CD4-positive, alpha-beta T cell (primary cell): ENCODE data around the gene KCNS1. TPM values are rescaled to one million over a fixed set of nuclear protein-coding genes. Genes with fewer than 3 reads are reported as not detected.

ENCODE experiments used
- ATAC-seq: fragments of 200-7000 bp; cut with Tn5 transposase; one replicate; pipeline ENCODE4 v1.10.0; 2022; ENCODE audit warnings: mild to moderate bottlenecking; ENCODE audit not compliant: poor library complexity
- CTCF ChIA-PET: fragments of 350-600 bp; sonication (Branson Sonifier 250); formaldehyde crosslinking; loops from one replicate; lab custom pipeline; 2021; ENCODE audit warnings: antibody characterized with exemption, inconsistent platforms; lab: Charles Lee
- POLR2A ChIA-PET: fragments of 350-600 bp; sonication (Branson Sonifier 250); formaldehyde crosslinking; loops from one replicate; lab custom pipeline; 2021; ENCODE audit warnings: antibody characterized with exemption, inconsistent platforms; lab: Charles Lee
- DNase-seq, 14 experiments: peaks; one replicate each; pipeline ENCODE4 v3.0.0-alpha.2; 2013 to 2020; ENCODE audit warnings: mixed read lengths in 2 of 14
- H3K27ac ChIP-seq, 2 donors: one replicate each; pipeline versions ENCODE4 v1.5.1 to v1.7.0; 2013; ENCODE audit warnings: low read length in 2 of 2, low read depth in 1 of 2, mild to moderate bottlenecking in 1 of 2
- H3K27me3 ChIP-seq, 2 experiments: 1 replicate in 1 of 2; 2 replicates in 1 of 2; pipeline versions ENCODE4 v1.6.1 to v1.7.0; 2013; ENCODE audit warnings: low read length in 2 of 2, control low read depth in 1 of 2, mild to moderate bottlenecking in 1 of 2, moderate library complexity in 1 of 2; ENCODE audit not compliant: insufficient read depth in 2 of 2, control insufficient read depth in 1 of 2
- H3K36me3 ChIP-seq: one replicate; pipeline ENCODE4 v1.6.1; 2013; ENCODE audit warnings: low read length, control low read depth; ENCODE audit not compliant: insufficient read depth
- H3K4me1 ChIP-seq: one replicate; pipeline ENCODE4 v1.6.1; 2013; ENCODE audit warnings: low read length, control low read depth; ENCODE audit not compliant: insufficient read depth
- H3K4me3 ChIP-seq: one replicate; pipeline ENCODE4 v1.5.1; 2013; ENCODE audit warnings: mild to moderate bottlenecking, low read length, moderate library complexity
- H3K9me3 ChIP-seq, 2 experiments: 1 replicate in 1 of 2; 2 replicates in 1 of 2; pipeline versions ENCODE4 v1.6.1 to v1.7.0; 2013; ENCODE audit warnings: low read length in 2 of 2, mild to moderate bottlenecking in 2 of 2, control low read depth in 1 of 2, moderate library complexity in 1 of 2; ENCODE audit not compliant: control insufficient read depth in 1 of 2, insufficient read depth in 1 of 2
- H3K27ac Mint-ChIP-seq: one replicate; pipeline ENCODE4 v1.8.0; 2020; ENCODE audit warnings: mixed read lengths
- H3K27me3 Mint-ChIP-seq: one replicate; pipeline ENCODE4 v1.8.0; 2021; ENCODE audit warnings: mixed read lengths
- H3K36me3 Mint-ChIP-seq: one replicate; pipeline ENCODE4 v1.8.0; 2021; ENCODE audit warnings: low read depth, mixed read lengths
- H3K4me1 Mint-ChIP-seq: one replicate; pipeline ENCODE4 v1.8.0; 2021; ENCODE audit warnings: low read depth, mixed read lengths
- H3K4me3 Mint-ChIP-seq: one replicate; pipeline ENCODE4 v1.8.0; 2020; ENCODE audit warnings: mild to moderate bottlenecking, mixed read lengths
- H3K9me3 Mint-ChIP-seq: one replicate; pipeline ENCODE4 v1.8.0; 2020; ENCODE audit warnings: mixed read lengths
- CTCF ChIP-seq: fragments of 200-600 bp; IDR thresholded peaks from one replicate; pipeline ENCODE4 v1.8.0; 2022; ENCODE audit warnings: antibody characterized with exemption, mild to moderate bottlenecking
- intact Hi-C, 2 experiments: fragments of 100-400 bp; cut with DNase I in 1 of 2; cut with micrococcal nuclease in 1 of 2; formaldehyde crosslinking; loops; one replicate each; pipeline versions ENCODE4 v1.15.1 to v1.9.0; 2023 to 2025; cut with DNase I, micrococcal nuclease
- total RNA-seq, 174 experiments: library from RNA in 2 of 174; stranded (reverse) in 2 of 174; gene quantifications; one replicate each; pipeline ENCODE4 v1.2.3 and lab custom pipeline; 2021 to 2026

The KCNS1 gene
- total RNA-seq, 2 experiments from 2014 or later: not detected

GRCh38 chr20:45073221-45073620 lies 27.7 kb downstream of the KCNS1 start:
- ChIA-PET CTCF (interaction anchor here (1.3 kb wide), 1 partner anchor 25 kb away, joined by 3 read pairs; no protein-coding TSS in a partner anchor), POLR2A (no interaction called here)
- no peaks in the 10 kb centered on the region for H3K9me3 Mint-ChIP-seq
- no peaks in the 10 kb centered on the region for H3K27me3 Mint-ChIP-seq
- peaks cover 76% of the 10 kb centered on the region for H3K36me3 ChIP-seq
- H3K27ac Mint-ChIP-seq: peak overlapping the region; percentile 74
- no peak for ATAC-seq
- peaks cover 10% of the 10 kb centered on the region for H3K4me1 ChIP-seq
- no peak for DNase-seq
- H3K9me3 ChIP-seq: peaks cover 0 to 2% of the 10 kb centered on the region in 2 experiments
- no peak overlapping the region for H3K4me3 Mint-ChIP-seq
- no peak overlapping the region for H3K4me3 ChIP-seq
- H3K4me1 Mint-ChIP-seq: peaks cover 40% of the 10 kb centered on the region
- H3K27ac ChIP-seq: no peak overlapping the region
- no peaks in the 10 kb centered on the region for H3K27me3 ChIP-seq
- TF ChIP-seq CTCF: no peak
- intact Hi-C loops: no loop called here
- peaks cover 96% of the 10 kb centered on the region for H3K36me3 Mint-ChIP-seq

GRCh38 chr20:45072066-45072465 lies 28.9 kb downstream of the KCNS1 start:
- DNase-seq (no peak), ATAC-seq (no peak)
- no peak overlapping the region for H3K4me3 ChIP-seq
- no peak overlapping the region for H3K4me3 Mint-ChIP-seq
- intact Hi-C loops: no loop called here
- peaks cover 78% of the 10 kb centered on the region for H3K36me3 ChIP-seq
- no peak overlapping the region for H3K27ac ChIP-seq
- H3K27me3 Mint-ChIP-seq: no peaks in the 10 kb centered on the region
- ChIA-PET POLR2A (interaction anchor here (0.6 to 1.3 kb wide), 3 partner anchors 7 to 24 kb away, joined by 3 to 4 read pairs (median 3); no protein-coding TSS in a partner anchor), CTCF (interaction anchor here (1.0 to 1.8 kb wide), 3 partner anchors 14 to 28 kb away, joined by 3 to 8 read pairs (median 4); no protein-coding TSS in a partner anchor)
- peak overlapping the region; percentile 69 for H3K27ac Mint-ChIP-seq
- no peak for TF ChIP-seq CTCF
- H3K4me1 Mint-ChIP-seq: peaks cover 50% of the 10 kb centered on the region
- no peaks in the 10 kb centered on the region for H3K9me3 ChIP-seq
- H3K4me1 ChIP-seq: peaks cover 10% of the 10 kb centered on the region
- no peaks in the 10 kb centered on the region for H3K9me3 Mint-ChIP-seq
- H3K36me3 Mint-ChIP-seq: peaks cover 97% of the 10 kb centered on the region
- no peaks in the 10 kb centered on the region for H3K27me3 ChIP-seq

GRCh38 chr20:45070932-45071632 lies 29.8 kb downstream of the KCNS1 start:
- H3K27ac ChIP-seq: no peak overlapping the region
- no peak for DNase-seq
- no peak for ATAC-seq
- no peak overlapping the region for H3K4me3 ChIP-seq
- peaks cover 77% of the 10 kb centered on the region for H3K36me3 ChIP-seq
- no peaks in the 10 kb centered on the region for H3K27me3 Mint-ChIP-seq
- no peaks in the 10 kb centered on the region for H3K9me3 Mint-ChIP-seq
- H3K4me1 Mint-ChIP-seq: peaks cover 59% of the 10 kb centered on the region
- ChIA-PET POLR2A (interaction anchor here (1.2 to 1.4 kb wide), 3 partner anchors 8 to 25 kb away, joined by 3 to 4 read pairs (median 4); no protein-coding TSS in a partner anchor), CTCF (interaction anchor here (1.0 to 1.8 kb wide), 2 partner anchors 10 to 27 kb away, joined by 5 to 8 read pairs; no protein-coding TSS in a partner anchor)
- intact Hi-C loops: no loop called here
- peaks cover 10% of the 10 kb centered on the region for H3K4me1 ChIP-seq
- no peak overlapping the region for H3K4me3 Mint-ChIP-seq
- peaks cover 96% of the 10 kb centered on the region for H3K36me3 Mint-ChIP-seq
- H3K27me3 ChIP-seq: no peaks in the 10 kb centered on the region
- H3K27ac Mint-ChIP-seq: peak overlapping the region; percentile 69
- no peaks in the 10 kb centered on the region for H3K9me3 ChIP-seq
- no peak for TF ChIP-seq CTCF
